Sciatic nerve (tissue), 1 donor: ENCODE results near the gene SREBF1. TPM values are rescaled to one million over a fixed set of nuclear protein-coding genes. Genes with fewer than 3 reads are reported as not detected.

Experiments used
- microRNA-seq: library from miRNA; unstranded; fragments of <30 nt; microRNA quantifications from one replicate; pipeline ENCODE4 v1.2.0, GENCODE V29; 2020
- total RNA-seq: library from RNA; stranded (reverse); fragmentation: NEBNext Ultra II Directional; extraction: Animal tissue kit (Norgen Biotek cat#: 25700); gene quantifications from one replicate; pipeline ENCODE4 v1.2.1, GENCODE V29; 2021
- donor health status: DM: no; HTN: no; CAD: no.

Gene SREBF1
- total RNA-seq, 1 donor from 2014 or later = 257 TPM

Small RNAs within 50 kb of the gene (microRNA-seq; reads per million reads assigned to microRNA genes)
- gene MIR33B (53.9 reads per million, percentile 50 among the genes with 10 or more reads in this experiment), gene MIR6777 (not detected)

Other genes starting within 250 kb of the SREBF1 start
- gene PEMT, start 245.3 kb downstream of the SREBF1 start, total RNA-seq = 27.6 TPM
- 62.0 TPM for gene RAI1, start 155.5 kb downstream of the SREBF1 start, total RNA-seq
- 144 TPM for gene TOM1L2, start 135.4 kb upstream of the SREBF1 start, total RNA-seq
- 5.8 TPM for gene DRC3, start 135.9 kb upstream of the SREBF1 start, total RNA-seq
- gene ATPAF2, start 202.2 kb upstream of the SREBF1 start, total RNA-seq = 22.8 TPM
- gene GID4, start 202.4 kb upstream of the SREBF1 start, total RNA-seq = 17.1 TPM